ENCODE measurements around the gene OTUD7B.

DNA sequence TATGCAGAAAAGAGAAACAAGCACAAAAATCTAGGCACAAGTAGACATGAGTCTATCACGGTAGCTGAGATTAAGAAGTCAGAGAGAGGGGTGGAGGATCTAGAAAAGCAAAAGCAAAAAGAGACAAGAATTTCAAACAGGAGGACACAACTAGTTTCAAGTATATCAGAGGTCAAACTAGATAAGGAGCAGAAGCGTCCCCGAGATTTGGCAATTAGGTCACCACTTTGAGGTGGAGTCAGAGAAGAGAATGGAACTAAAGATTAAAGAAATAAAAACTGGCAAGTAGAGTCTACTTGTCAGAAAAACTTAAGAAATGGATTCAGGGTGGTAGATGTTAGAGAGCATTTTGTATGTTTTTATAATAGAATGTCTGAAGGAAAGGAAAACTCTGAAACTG, 85.2 kb downstream of the OTUD7B start:
- TF ChIP-seq POLR2A (IDR thresholded peaks at IDR 0.05; ENCODE audit: low read length): no peak
- TF ChIP-seq GATA1 (IDR thresholded peaks at IDR 0.05; ENCODE audit: low read depth, low read length): no peak

Data from erythroblast (primary cell).